ENCODE measurements around the gene CASP7. TPM values are rescaled to one million over a fixed set of nuclear protein-coding genes. Genes with fewer than 3 reads are reported as not detected.
"Not testable (repeated sequence)": the region's sequence is repeated elsewhere in the genome, so short reads cannot be mapped to it uniquely, and the experiment has no call there.

CASP7 gene
- total RNA-seq, 1 donor from 2014 or later = 23.5 TPM

- no peak for DNase-seq (ENCODE audit: low spot score)
Measured at GRCh38 chr10:113753020-113753692, 73.4 kb downstream of the CASP7 start.

- DNase-seq (ENCODE audit: low spot score) = no peak
Measured at GRCh38 chr10:113754125-113754524, 74.4 kb downstream of the CASP7 start.

GRCh38 chr10:113754768-113755167 lies 75.1 kb downstream of the CASP7 start:
- no peak for DNase-seq (ENCODE audit: low spot score)

DNA sequence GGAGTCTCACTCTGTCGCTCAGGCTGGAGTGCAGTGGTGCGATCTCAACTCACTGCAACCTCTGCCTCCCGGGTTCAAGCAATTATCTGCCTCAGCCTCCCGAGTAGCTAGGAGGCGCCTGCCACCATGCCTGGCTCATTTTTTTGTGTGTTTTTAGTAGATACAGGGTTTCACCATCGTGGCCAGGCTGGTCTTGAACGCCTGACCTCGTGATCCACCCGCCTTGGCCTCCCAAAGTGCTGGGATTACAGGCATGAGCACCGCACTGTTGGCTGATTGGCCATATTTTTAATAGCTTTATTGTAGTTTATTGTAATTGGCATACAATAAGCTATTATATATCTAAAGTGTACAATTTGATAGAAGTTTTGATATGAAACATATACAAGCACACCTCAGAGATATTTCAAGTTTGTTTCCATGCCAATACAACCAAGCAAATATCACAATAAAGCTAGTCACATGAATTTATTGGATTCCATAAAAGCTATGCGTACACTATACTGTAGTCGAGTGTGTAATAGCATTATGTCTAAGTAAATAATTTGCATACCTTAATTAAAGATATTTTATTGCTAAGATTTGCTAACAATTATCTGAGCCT lies 77.3 kb downstream of the CASP7 start:
- DNase-seq (ENCODE audit: low spot score) = no peak

DNA sequence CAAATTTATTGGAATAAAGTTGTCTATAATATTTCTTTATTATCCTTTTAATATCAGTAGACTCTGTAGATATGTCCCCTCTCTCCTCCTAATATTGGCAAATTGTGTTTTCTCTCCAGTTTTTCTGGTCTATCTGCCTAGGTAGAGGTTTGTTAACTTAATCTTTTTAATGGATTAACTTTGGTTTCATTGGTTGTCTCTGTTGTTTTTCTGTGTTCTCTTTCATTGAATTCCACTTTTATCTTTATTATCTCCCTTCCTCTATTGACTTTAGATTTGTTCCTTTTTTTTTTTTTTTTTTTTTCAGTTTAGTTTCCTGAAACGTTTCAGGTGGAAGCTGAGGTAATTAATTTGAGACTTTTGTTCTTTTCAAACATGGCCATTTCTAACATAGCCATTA lies 82.4 kb downstream of the CASP7 start:
- DNase-seq (ENCODE audit: low spot score) = no peak

- no peak for DNase-seq (ENCODE audit: low spot score)
Measured at GRCh38 chr10:113764582-113764981, 84.9 kb downstream of the CASP7 start.

GRCh38 chr10:113765910-113766309 lies 86.2 kb downstream of the CASP7 start:
- no peak for DNase-seq (ENCODE audit: low spot score)

DNA sequence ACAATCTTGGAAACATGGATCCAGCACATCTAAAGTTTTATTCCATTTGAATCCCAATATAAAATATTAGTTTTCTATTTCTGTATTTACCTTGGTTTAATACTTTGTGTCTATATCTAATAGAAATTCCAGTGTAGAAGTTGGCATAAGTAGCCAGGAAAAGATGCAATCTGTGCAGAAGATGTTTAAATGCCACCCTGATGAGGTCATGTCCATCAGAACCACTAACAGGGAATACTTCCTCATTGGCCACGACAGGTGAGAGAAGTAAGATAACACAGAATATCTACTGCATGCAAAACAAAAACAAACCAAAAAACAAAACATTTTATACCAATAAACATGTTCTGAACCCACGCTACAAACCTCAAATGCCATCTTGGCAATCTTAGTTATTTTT lies 87.5 kb downstream of the CASP7 start:
- no peak for DNase-seq (ENCODE audit: low spot score)

DNA sequence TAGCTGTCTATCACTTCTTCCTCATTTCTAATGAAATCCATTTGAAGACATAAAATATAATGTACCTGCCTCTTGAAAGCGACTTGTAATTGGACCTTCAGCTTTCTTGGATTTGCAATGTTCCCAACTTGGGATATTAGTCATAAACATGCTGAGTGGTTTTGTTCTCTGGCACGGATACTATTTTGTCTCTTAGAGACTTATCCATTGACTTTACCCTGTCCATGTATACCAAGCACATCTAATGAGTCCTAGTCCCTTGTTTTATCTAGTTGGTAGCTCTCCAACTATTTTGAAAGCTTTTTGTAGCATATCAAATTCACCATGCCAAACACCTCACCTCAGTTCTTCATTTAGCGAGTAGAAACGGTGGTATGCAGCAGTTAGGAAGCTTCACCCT lies 90.6 kb downstream of the CASP7 start:
- DNase-seq (ENCODE audit: low spot score) = no peak

DNA sequence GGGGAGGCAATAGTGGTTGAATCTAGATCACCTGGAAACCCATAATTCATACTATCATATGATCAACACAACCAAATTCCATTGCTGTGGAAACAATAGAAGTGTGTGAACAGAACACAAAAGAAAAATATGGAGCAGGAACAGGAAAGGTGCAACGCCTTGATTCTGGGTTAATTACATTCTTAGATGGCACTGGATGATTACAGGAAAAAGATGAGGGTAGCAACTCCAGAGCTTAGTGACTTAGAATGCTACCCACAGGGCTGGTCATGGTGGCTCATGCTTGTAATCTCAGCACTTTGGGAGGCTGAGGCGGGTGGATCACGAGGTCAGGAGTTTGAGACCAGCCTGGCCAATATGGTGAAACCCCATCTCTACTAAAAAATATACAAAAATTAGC lies 91.4 kb downstream of the CASP7 start:
- not testable (repeated sequence) for DNase-seq (ENCODE audit: low spot score)

- no peak for DNase-seq (ENCODE audit: low spot score)
Measured at GRCh38 chr10:113775686-113776294, 96.1 kb downstream of the CASP7 start.

GRCh38 chr10:113776553-113776952 lies 96.8 kb downstream of the CASP7 start:
- DNase-seq (ENCODE audit: low spot score) = no peak

Other genes with a start within 250 kb of the CASP7 start
- gene HABP2, start 126.9 kb upstream of the CASP7 start, total RNA-seq = 0.23 TPM
- gene NRAP, start 15.9 kb upstream of the CASP7 start, total RNA-seq = 0.18 TPM
- gene PLEKHS1, start 71.8 kb downstream of the CASP7 start, total RNA-seq = 25.7 TPM
- gene DCLRE1A, start 174.2 kb downstream of the CASP7 start, total RNA-seq = 8.3 TPM
- gene NHLRC2, start 174.7 kb downstream of the CASP7 start, total RNA-seq = 47.8 TPM